Adrenal gland (tissue), 5 donors: ENCODE results near the gene ROR1.

Source experiments
- POLR2A ChIP-seq, 2 donors: fragments of 450-650 bp; IDR thresholded peaks; one replicate each; pipeline ENCODE4 v1.6.1; 2017; ENCODE audit warnings: antibody characterized with exemption in 2 of 2, mild to moderate bottlenecking in 2 of 2, moderate library complexity in 1 of 2
- TF ChIP-seq, protein P1 (sequence below), 6 experiments: fragments of 450-650 bp in 4 of 6; fragments of 200-600 bp in 2 of 6; sonication (generic) in 1 of 6; IDR thresholded peaks; 1 replicate in 5 of 6; 2 replicates in 1 of 6; pipeline versions ENCODE4 v1.5.1 to v1.8.0; 2016 to 2021; ENCODE audit warnings: antibody characterized with exemption in 6 of 6, mild to moderate bottlenecking in 2 of 6, moderate library complexity in 1 of 6
- donor health status: DM: no; HTN: no; CAD: no.

DNA sequence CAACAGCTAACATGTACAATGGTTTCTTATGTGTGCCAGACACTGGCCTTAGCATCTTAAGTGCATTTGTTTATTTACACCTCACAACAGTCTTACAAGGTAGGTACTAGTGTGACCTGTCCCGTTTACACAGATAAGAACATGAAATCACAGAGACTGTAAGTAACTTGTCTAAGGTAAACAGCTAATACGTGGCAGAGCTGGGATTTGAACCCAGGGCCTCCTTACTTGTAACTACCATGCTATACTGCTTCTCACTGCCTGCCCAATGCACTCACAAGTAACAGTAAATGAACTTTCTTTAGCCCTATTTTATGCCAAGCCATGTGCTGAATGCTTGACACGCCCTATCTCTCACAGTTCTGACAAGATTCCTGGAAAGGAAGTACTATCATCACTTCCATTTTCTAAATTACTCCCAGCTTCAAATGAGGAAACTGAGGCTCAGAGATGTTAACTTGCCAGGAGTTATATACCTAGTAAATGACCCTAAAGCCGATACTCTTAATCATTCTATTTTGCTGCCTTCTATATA, 25.7 kb upstream of the ROR1 start:
- TF ChIP-seq, protein P1, sequence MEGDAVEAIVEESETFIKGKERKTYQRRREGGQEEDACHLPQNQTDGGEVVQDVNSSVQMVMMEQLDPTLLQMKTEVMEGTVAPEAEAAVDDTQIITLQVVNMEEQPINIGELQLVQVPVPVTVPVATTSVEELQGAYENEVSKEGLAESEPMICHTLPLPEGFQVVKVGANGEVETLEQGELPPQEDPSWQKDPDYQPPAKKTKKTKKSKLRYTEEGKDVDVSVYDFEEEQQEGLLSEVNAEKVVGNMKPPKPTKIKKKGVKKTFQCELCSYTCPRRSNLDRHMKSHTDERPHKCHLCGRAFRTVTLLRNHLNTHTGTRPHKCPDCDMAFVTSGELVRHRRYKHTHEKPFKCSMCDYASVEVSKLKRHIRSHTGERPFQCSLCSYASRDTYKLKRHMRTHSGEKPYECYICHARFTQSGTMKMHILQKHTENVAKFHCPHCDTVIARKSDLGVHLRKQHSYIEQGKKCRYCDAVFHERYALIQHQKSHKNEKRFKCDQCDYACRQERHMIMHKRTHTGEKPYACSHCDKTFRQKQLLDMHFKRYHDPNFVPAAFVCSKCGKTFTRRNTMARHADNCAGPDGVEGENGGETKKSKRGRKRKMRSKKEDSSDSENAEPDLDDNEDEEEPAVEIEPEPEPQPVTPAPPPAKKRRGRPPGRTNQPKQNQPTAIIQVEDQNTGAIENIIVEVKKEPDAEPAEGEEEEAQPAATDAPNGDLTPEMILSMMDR (IDR thresholded peaks at IDR 0.05): no peak
- TF ChIP-seq POLR2A (IDR thresholded peaks at IDR 0.05): no peak
